Measurements from ENCODE around the gene PEX5.

DNA sequence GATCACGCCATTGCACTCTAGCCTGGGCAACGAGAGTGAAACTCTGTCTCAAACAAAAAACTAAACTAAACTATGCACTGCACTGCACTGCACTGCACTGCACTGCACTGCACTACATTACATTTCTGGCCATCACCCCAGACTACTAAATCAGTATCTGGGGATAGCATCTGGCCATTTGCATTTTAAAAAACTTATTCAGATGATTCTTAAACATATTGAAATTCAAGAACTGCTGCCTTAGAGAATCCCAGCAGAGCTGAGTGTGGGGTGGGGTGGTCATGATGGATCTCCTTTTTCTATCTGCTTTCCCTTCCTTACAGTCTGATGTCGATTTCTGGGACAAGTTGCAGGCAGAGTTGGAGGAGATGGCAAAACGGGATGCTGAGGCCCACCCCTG lies 13.6 kb downstream of the PEX5 start:
- TF ChIP-seq, protein P1, sequence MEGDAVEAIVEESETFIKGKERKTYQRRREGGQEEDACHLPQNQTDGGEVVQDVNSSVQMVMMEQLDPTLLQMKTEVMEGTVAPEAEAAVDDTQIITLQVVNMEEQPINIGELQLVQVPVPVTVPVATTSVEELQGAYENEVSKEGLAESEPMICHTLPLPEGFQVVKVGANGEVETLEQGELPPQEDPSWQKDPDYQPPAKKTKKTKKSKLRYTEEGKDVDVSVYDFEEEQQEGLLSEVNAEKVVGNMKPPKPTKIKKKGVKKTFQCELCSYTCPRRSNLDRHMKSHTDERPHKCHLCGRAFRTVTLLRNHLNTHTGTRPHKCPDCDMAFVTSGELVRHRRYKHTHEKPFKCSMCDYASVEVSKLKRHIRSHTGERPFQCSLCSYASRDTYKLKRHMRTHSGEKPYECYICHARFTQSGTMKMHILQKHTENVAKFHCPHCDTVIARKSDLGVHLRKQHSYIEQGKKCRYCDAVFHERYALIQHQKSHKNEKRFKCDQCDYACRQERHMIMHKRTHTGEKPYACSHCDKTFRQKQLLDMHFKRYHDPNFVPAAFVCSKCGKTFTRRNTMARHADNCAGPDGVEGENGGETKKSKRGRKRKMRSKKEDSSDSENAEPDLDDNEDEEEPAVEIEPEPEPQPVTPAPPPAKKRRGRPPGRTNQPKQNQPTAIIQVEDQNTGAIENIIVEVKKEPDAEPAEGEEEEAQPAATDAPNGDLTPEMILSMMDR (IDR thresholded peaks at IDR 0.05 in 4 of 5, conservative IDR thresholded peaks at IDR 0.05 in 1 of 5): no peak
- no peak for TF ChIP-seq POLR2A (IDR thresholded peaks at IDR 0.05)
